IMR-90 (cell line): Measurements from ENCODE around the gene CORO1C. TPM values are rescaled to one million over a fixed set of nuclear protein-coding genes. Genes with fewer than 3 reads are reported as not detected.

Experiments used
- ATAC-seq: fragments of 200-7000 bp; cut with Tn5 transposase; 2 replicates; pipeline ENCODE4 v1.9.1; 2020; ENCODE audit warnings: low read depth, mild to moderate bottlenecking, moderate library complexity
- BruUV-seq: library from RNA; stranded (reverse); fragments of 400-500 nt; replicated peaks from 2 replicates; lab custom pipeline; 2021; lab: Mats Ljungman, UMichigan
- CTCF ChIA-PET: fragments of 300-600 bp; formaldehyde crosslinking; extraction: SDS; loops from one replicate; lab custom pipeline; 2021; ENCODE audit warnings: antibody characterized with exemption; lab: Yijun Ruan, JAX
- POLR2A ChIA-PET: fragments of 300-600 bp; sonication (Branson Sonifier 250); formaldehyde crosslinking; loops from one replicate; lab custom pipeline; 2022; ENCODE audit warnings: antibody characterized with exemption; ENCODE audit not compliant: unreplicated experiment; lab: Charles Lee
- DNase-seq: peaks from one replicate; pipeline ENCODE4 v3.0.0; 2013
- H2AFZ ChIP-seq: replicated peaks from 2 replicates; pipeline ENCODE3; 2013; ENCODE audit warnings: low read length, mild to moderate bottlenecking; ENCODE audit not compliant: poor library complexity
- H2AK5ac ChIP-seq: 2 replicates; pipeline ENCODE4 v1.6.1; 2013; ENCODE audit warnings: low read depth, low read length, inconsistent platforms
- H2AK9ac ChIP-seq: replicated peaks from 2 replicates; pipeline ENCODE3; 2013; ENCODE audit warnings: mild to moderate bottlenecking, low read depth, low read length, moderate library complexity; ENCODE audit not compliant: poor library complexity
- H2BK120ac ChIP-seq: 2 replicates; pipeline ENCODE4 v1.6.1; 2013; ENCODE audit warnings: low read depth, low read length, inconsistent platforms
- H2BK15ac ChIP-seq: 3 replicates; pipeline ENCODE4 v1.6.1; 2013; ENCODE audit warnings: low read depth, low read length, inconsistent platforms
- H2BK20ac ChIP-seq: 2 replicates; pipeline ENCODE4 v1.6.1; 2013; ENCODE audit warnings: low read depth, mild to moderate bottlenecking, inconsistent platforms, low read length, moderate library complexity
- H2BK5ac ChIP-seq: 2 replicates; pipeline ENCODE4 v1.6.1; 2013; ENCODE audit warnings: mild to moderate bottlenecking, low read depth, low read length, inconsistent platforms; ENCODE audit not compliant: poor library complexity, severe bottlenecking
- H3K14ac ChIP-seq: replicated peaks from 2 replicates; pipeline ENCODE4 v1.6.1; 2013; ENCODE audit warnings: low read depth, low read length, inconsistent platforms
- H3K18ac ChIP-seq: 2 replicates; pipeline ENCODE4 v1.6.1; 2013; ENCODE audit warnings: low read depth, low read length, control low read depth
- H3K23ac ChIP-seq: 2 replicates; pipeline ENCODE4 v1.6.1; 2013; ENCODE audit warnings: low read depth, low read length, inconsistent platforms
- H3K27ac ChIP-seq: 2 replicates; pipeline ENCODE4 v1.5.1; 2013; ENCODE audit warnings: mild to moderate bottlenecking, control low read depth, low read length; ENCODE audit not compliant: insufficient read depth
- H3K27me3 ChIP-seq: 2 replicates; pipeline ENCODE4 v1.6.1; 2013; ENCODE audit warnings: low read length; ENCODE audit not compliant: control insufficient read depth, insufficient read depth
- H3K36me3 ChIP-seq: 2 replicates; pipeline ENCODE4 v1.6.1; 2013; ENCODE audit warnings: low read length, mixed read lengths; ENCODE audit not compliant: control insufficient read depth, insufficient read depth
- H3K4ac ChIP-seq: 2 replicates; pipeline ENCODE4 v1.6.1; 2013; ENCODE audit warnings: low read depth, low read length, inconsistent platforms
- H3K4me1 ChIP-seq: 2 replicates; pipeline ENCODE4 v1.6.1; 2013; ENCODE audit warnings: low read length, mixed read lengths; ENCODE audit not compliant: control insufficient read depth, insufficient read depth
- H3K4me2 ChIP-seq: 2 replicates; pipeline ENCODE4 v1.6.1; 2013; ENCODE audit warnings: low read depth, mild to moderate bottlenecking, control low read depth, low read length, moderate library complexity
- H3K4me3 ChIP-seq: 2 replicates; pipeline ENCODE4 v1.5.1; 2013; ENCODE audit warnings: low read depth, mild to moderate bottlenecking, control low read depth, low read length, moderate library complexity; ENCODE audit not compliant: insufficient read depth
- H3K56ac ChIP-seq: 2 replicates; pipeline ENCODE4 v1.6.1; 2013; ENCODE audit warnings: low read length, inconsistent platforms; ENCODE audit not compliant: insufficient read depth; ENCODE audit errors: extremely low read depth
- H3K79me1 ChIP-seq, 2 experiments: 2 replicates each; pipeline ENCODE4 v1.6.1; 2013; ENCODE audit warnings: low read length in 2 of 2, inconsistent platforms in 1 of 2, low read depth in 1 of 2
- H3K9ac ChIP-seq: 2 replicates; pipeline ENCODE4 v1.6.1; 2013; ENCODE audit warnings: low read depth, low read length, control low read depth
- H3K9me1 ChIP-seq: 2 replicates; pipeline ENCODE4 v1.6.1; 2013; ENCODE audit warnings: low read length, inconsistent platforms; ENCODE audit not compliant: insufficient read depth
- H3K9me3 ChIP-seq: 2 replicates; pipeline ENCODE4 v1.6.1; 2013; ENCODE audit warnings: low read length; ENCODE audit not compliant: control insufficient read depth, insufficient read depth
- H4K20me1 ChIP-seq: 2 replicates; pipeline ENCODE4 v1.6.1; 2013; ENCODE audit warnings: low read length, inconsistent platforms; ENCODE audit not compliant: insufficient read depth
- H4K5ac ChIP-seq: 2 replicates; pipeline ENCODE4 v1.6.1; 2013; ENCODE audit warnings: mild to moderate bottlenecking, low read depth, low read length, control low read depth
- H4K8ac ChIP-seq, 2 experiments: 2 replicates each; pipeline ENCODE4 v1.6.1; 2013; ENCODE audit warnings: low read depth in 2 of 2, low read length in 2 of 2, control low read depth in 1 of 2, inconsistent platforms in 1 of 2
- H4K91ac ChIP-seq: 2 replicates; pipeline ENCODE4 v1.6.1; 2013; ENCODE audit warnings: low read depth, low read length, inconsistent platforms; ENCODE audit not compliant: insufficient read depth
- BHLHE40 ChIP-seq: fragments of 150-350 bp; IDR thresholded peaks from 2 replicates; pipeline ENCODE4 v1.6.1; 2016; ENCODE audit warnings: mild to moderate bottlenecking, low read depth, low read length
- FOS ChIP-seq: fragments of 150-350 bp; IDR thresholded peaks from 2 replicates; pipeline ENCODE4 v1.6.1; 2016; ENCODE audit warnings: low read depth, low read length
- MAFK ChIP-seq: IDR thresholded peaks from 2 replicates; pipeline ENCODE4 v1.6.1; 2012; ENCODE audit warnings: low read depth, low read length, improper control_type of control experiment
- MXI1 ChIP-seq: IDR thresholded peaks from 2 replicates; pipeline ENCODE4 v1.6.1; 2012; ENCODE audit warnings: low read depth, mild to moderate bottlenecking, low read length, moderate library complexity, borderline replicate concordance
- NFE2L2 ChIP-seq: fragments of 150-350 bp; IDR thresholded peaks from 2 replicates; pipeline ENCODE4 v1.6.1; 2016; ENCODE audit warnings: low read depth, mild to moderate bottlenecking, low read length
- POLR2A ChIP-seq: IDR thresholded peaks from 2 replicates; pipeline ENCODE4 v1.6.1; 2012; ENCODE audit warnings: mild to moderate bottlenecking, low read depth, low read length
- RAD21 ChIP-seq: IDR thresholded peaks from 2 replicates; pipeline ENCODE4 v1.6.1; 2012; ENCODE audit warnings: low read length, improper control_type of control experiment
- RCOR1 ChIP-seq: IDR thresholded peaks from 2 replicates; pipeline ENCODE4 v1.6.1; 2012; ENCODE audit warnings: mild to moderate bottlenecking, low read length, improper control_type of control experiment; ENCODE audit not compliant: insufficient replicate concordance
- RFX5 ChIP-seq: IDR thresholded peaks from 2 replicates; pipeline ENCODE4 v1.8.0; 2012; ENCODE audit warnings: low read depth, mild to moderate bottlenecking, low read length, moderate library complexity
- WGBS, 2 experiments: methylation state at CpG; one replicate each; pipeline versions ENCODE4 v1.1.5 to v1.1.7; 2013; ENCODE audit warnings: missing lambda C conversion rate in 2 of 2; ENCODE audit not compliant: insufficient read length in 1 of 2; ENCODE audit errors: extremely low coverage in 2 of 2; 5-methylcytosine and 5-hydroxymethylcytosine counted together
- dilution Hi-C: fragments of 300-500 bp; cut with HindIII; formaldehyde crosslinking; loops from one replicate; pipeline ENCODE4 v1.14.3; 2018; ENCODE audit warnings: low sequenced_read_pairs; ENCODE audit not compliant: unreplicated experiment
- in situ Hi-C: fragments of 300-500 bp; cut with MboI; formaldehyde crosslinking; loops from 3 replicates; pipeline ENCODE4 v1.14.3; 2019; ENCODE audit warnings: low sequenced_read_pairs, inconsistent platforms, mixed read lengths
- intact Hi-C: fragments of 100-400 bp; cut with micrococcal nuclease; formaldehyde crosslinking; loops from 2 replicates; pipeline ENCODE4 v1.10.0; 2022
- polyA plus RNA-seq, 3 experiments: library from polyadenylated mRNA; depleted of rRNA; stranded (reverse); fragments of >200 nt; gene quantifications; 2 replicates each; pipeline ENCODE4 v1.2.3, GENCODE V29; 2012; ENCODE audit warnings: low replicate concordance in 1 of 3
- total RNA-seq: library from RNA; depleted of rRNA; stranded (reverse); fragments of >200 nt; gene quantifications from 2 replicates; pipeline ENCODE4 v1.2.3, GENCODE V29; 2012
- TF ChIP-seq, protein P1 (sequence below): fragments of 150-350 bp; IDR thresholded peaks from 2 replicates; pipeline ENCODE4 v1.6.1; 2016; ENCODE audit warnings: low read depth, mild to moderate bottlenecking, low read length, moderate library complexity, borderline replicate concordance
- TF ChIP-seq, protein P2 (sequence below): conservative IDR thresholded peaks from 2 replicates; pipeline ENCODE4 v1.5.1; 2012; ENCODE audit warnings: mild to moderate bottlenecking, low read depth, low read length, improper control_type of control experiment
- TF ChIP-seq, protein P3 (sequence below): fragments of 150-350 bp; IDR thresholded peaks from 2 replicates; pipeline ENCODE4 v1.6.1; 2017; ENCODE audit warnings: mild to moderate bottlenecking, antibody characterized with exemption, low read length, low read depth

CORO1C gene
- total and polyA plus RNA-seq, 2 of the 4 experiments (the other 2 are of a cell fraction): 675 to 1,100 TPM

DNA sequence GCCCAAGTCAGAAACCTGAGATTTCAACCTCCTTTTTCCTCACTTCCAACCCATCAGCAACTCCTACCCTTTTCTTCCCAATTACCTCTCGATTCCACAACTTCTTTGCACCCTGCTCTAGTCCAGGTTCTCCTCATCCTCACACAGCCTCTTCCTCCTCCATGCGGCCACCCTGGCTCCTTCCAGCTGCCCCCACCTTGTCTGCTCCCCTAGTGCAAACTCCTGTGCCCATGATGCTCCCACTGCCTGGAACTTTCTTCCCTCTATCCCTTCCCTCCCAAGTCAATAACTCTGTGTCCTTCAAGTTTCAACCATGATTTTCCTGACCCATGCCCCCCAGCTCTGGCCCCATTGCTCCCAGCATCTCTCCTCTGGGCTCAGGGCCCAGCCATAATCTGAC is 115.0 kb downstream of the CORO1C start (continued):
- TF ChIP-seq MXI1 (no peak), RCOR1 (no peak)
- TF ChIP-seq, protein P1, sequence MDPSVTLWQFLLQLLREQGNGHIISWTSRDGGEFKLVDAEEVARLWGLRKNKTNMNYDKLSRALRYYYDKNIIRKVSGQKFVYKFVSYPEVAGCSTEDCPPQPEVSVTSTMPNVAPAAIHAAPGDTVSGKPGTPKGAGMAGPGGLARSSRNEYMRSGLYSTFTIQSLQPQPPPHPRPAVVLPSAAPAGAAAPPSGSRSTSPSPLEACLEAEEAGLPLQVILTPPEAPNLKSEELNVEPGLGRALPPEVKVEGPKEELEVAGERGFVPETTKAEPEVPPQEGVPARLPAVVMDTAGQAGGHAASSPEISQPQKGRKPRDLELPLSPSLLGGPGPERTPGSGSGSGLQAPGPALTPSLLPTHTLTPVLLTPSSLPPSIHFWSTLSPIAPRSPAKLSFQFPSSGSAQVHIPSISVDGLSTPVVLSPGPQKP: no peak

DNA sequence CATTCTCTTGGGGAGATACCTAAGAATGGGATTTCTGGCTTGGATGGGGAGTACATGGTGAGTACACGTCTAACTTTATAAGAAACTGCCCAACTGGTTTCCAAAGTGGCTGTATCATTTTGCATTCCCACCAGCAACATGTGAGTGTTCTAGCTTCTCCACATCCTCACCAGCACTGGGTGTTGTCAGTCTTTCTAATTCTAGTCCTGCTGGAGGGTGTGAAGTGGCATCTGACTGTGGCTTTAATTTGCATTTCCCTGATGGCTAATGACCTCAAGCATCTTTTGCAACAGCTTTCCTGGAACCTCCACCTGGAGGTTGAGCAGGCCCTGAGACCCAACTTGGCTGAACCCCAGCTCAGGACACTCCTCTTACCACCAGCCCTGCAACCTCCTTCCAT is 115.4 kb downstream of the CORO1C start:
- no peak overlapping the region for H3K9ac ChIP-seq
- no peak overlapping the region for H3K18ac ChIP-seq
- ChIA-PET POLR2A (no interaction called here), CTCF (no interaction called here)
- H3K9me1 ChIP-seq: peaks cover 6% of the 10 kb centered on the region; the same call in 1 of the 2 replicates
- no CpG with 5 or more reads among the region's 1 CpG for WGBS, 2 experiments
- no peak overlapping the region for H4K8ac ChIP-seq
- H3K14ac ChIP-seq: no peak overlapping the region
- H3K27ac ChIP-seq: no peak overlapping the region
- no peak overlapping the region for H4K5ac ChIP-seq
- dilution Hi-C loops (no loop called here), intact Hi-C loops (no loop called here), in situ Hi-C loops (loop anchor here (5.0 kb wide), 1 partner anchor 49 kb away; no protein-coding TSS in a partner anchor)
- H3K9me3 ChIP-seq: peaks cover 3% of the 10 kb centered on the region; the same call in 1 of the 2 replicates
- no TSS peak for BruUV-seq
- H2BK15ac ChIP-seq: no peak overlapping the region
- H2BK120ac ChIP-seq: no peak overlapping the region; the same call in 1 of the 2 replicates
- H2BK5ac ChIP-seq: no peak overlapping the region
- no peak overlapping the region for H2BK20ac ChIP-seq
- no peak overlapping the region; the same call in 1 of the 2 replicates for H4K91ac ChIP-seq
- no peak overlapping the region for H2AK5ac ChIP-seq
- no peak overlapping the region for H3K4me3 ChIP-seq
- H2AK9ac ChIP-seq: no peak overlapping the region
- DNase-seq: no peak
- peak overlapping the region; percentile 26 for H2AFZ ChIP-seq
- no peak overlapping the region for H3K56ac ChIP-seq
- H3K4me1 ChIP-seq: peaks cover 6% of the 10 kb centered on the region
- H4K20me1 ChIP-seq: no peaks in the 10 kb centered on the region
- peaks cover 0 to 5% of the 10 kb centered on the region in 2 experiments; a peak in 1 of 4 replicates for H3K79me1 ChIP-seq
- H3K4ac ChIP-seq: no peak overlapping the region
- ATAC-seq: no peak
- no peak overlapping the region for H3K23ac ChIP-seq
- H3K36me3 ChIP-seq: no peaks in the 10 kb centered on the region
- no peak overlapping the region for H3K4me2 ChIP-seq
- H3K27me3 ChIP-seq: no peaks in the 10 kb centered on the region
- TF ChIP-seq FOS (no peak), RFX5 (no peak), NFE2L2 (no peak), MAFK (no peak), RAD21 (no peak), POLR2A (no peak), RCOR1 (no peak), BHLHE40 (no peak)
- TF ChIP-seq, protein P2, sequence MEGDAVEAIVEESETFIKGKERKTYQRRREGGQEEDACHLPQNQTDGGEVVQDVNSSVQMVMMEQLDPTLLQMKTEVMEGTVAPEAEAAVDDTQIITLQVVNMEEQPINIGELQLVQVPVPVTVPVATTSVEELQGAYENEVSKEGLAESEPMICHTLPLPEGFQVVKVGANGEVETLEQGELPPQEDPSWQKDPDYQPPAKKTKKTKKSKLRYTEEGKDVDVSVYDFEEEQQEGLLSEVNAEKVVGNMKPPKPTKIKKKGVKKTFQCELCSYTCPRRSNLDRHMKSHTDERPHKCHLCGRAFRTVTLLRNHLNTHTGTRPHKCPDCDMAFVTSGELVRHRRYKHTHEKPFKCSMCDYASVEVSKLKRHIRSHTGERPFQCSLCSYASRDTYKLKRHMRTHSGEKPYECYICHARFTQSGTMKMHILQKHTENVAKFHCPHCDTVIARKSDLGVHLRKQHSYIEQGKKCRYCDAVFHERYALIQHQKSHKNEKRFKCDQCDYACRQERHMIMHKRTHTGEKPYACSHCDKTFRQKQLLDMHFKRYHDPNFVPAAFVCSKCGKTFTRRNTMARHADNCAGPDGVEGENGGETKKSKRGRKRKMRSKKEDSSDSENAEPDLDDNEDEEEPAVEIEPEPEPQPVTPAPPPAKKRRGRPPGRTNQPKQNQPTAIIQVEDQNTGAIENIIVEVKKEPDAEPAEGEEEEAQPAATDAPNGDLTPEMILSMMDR: no peak
- TF ChIP-seq, protein P3, sequence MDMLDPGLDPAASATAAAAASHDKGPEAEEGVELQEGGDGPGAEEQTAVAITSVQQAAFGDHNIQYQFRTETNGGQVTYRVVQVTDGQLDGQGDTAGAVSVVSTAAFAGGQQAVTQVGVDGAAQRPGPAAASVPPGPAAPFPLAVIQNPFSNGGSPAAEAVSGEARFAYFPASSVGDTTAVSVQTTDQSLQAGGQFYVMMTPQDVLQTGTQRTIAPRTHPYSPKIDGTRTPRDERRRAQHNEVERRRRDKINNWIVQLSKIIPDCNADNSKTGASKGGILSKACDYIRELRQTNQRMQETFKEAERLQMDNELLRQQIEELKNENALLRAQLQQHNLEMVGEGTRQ: no peak
- TF ChIP-seq, protein P1: no peak
